Left forelimb (tissue), 1 donor: ENCODE results near the gene ACY1.
"Not testable (repeated sequence)": the region's sequence is repeated elsewhere in the genome, so short reads cannot be mapped to it uniquely, and the experiment has no call there.

Experiments used
- DNase-seq: peaks from one replicate; pipeline ENCODE4 v3.0.0-alpha.2; 2018; ENCODE audit warnings: low spot score

Gene ACY1

DNA sequence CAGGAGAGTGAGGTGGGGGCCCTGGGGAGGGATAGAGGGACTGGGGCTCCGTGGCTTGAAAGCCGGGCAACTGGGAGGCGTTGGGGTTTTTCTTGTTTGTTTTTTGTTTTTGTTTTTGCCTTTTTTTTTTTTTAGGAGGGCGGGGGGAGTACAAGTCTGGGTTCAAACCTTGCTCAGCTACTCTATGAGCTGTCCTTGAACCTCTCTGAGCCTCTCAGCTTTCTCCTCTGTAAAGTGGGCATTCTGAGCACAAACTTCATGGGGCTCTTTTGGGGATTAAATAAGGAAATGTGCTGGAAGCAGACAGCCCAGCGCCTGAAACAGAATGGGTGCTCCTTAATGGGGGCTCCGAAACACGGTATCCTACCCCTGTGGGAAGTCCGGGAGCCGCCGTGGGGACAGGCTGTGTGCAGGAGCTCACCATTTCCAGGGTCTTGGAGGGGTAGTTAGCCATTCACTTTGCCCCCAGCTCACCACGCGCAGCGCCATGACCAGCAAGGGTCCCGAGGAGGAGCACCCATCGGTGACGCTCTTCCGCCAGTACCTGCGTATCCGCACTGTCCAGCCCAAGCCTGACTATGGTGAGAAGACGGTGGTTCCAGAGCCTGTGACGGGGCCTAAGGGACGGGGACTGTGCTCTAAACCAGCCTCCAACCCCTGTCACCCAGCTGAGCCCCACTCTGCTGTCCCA lies 388 bp downstream of the ACY1 start:
- no peak for DNase-seq

DNA sequence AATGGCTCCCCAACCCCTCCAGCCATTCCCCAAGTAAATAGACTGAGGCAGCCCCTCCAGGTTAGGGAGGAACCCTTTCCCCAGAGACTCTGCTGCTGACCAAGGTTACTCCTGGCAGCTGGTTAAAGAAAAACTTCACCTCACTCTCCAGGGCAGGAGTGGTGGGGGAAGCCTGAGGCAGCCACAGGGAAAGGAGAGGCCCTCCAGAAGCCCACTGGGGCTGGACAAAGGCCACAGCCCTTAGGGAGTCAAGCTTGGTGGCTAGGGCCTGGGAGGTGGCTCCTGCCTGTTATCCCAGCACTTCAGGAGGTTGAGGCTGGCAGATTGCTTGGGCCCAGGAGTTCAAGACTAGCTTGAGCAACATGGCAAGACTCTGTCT lies 923 bp downstream of the ACY1 start:
- no peak for DNase-seq

DNA sequence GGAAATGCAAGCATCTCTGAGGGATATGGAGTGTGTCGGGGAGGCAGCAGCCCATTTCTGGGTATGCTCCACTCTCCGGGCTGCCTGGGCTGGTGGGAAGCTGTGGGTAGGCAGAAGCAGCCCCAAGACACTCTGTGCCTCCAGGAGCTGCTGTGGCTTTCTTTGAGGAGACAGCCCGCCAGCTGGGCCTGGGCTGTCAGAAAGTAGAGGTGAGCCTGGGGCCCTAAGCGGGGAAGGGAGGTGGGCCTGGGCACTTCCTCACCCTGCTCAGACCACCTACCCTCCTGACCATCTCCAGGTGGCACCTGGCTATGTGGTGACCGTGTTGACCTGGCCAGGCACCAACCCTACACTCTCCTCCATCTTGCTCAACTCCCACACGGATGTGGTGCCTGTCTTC lies 1.7 kb downstream of the ACY1 start:
- DNase-seq: no peak

DNA sequence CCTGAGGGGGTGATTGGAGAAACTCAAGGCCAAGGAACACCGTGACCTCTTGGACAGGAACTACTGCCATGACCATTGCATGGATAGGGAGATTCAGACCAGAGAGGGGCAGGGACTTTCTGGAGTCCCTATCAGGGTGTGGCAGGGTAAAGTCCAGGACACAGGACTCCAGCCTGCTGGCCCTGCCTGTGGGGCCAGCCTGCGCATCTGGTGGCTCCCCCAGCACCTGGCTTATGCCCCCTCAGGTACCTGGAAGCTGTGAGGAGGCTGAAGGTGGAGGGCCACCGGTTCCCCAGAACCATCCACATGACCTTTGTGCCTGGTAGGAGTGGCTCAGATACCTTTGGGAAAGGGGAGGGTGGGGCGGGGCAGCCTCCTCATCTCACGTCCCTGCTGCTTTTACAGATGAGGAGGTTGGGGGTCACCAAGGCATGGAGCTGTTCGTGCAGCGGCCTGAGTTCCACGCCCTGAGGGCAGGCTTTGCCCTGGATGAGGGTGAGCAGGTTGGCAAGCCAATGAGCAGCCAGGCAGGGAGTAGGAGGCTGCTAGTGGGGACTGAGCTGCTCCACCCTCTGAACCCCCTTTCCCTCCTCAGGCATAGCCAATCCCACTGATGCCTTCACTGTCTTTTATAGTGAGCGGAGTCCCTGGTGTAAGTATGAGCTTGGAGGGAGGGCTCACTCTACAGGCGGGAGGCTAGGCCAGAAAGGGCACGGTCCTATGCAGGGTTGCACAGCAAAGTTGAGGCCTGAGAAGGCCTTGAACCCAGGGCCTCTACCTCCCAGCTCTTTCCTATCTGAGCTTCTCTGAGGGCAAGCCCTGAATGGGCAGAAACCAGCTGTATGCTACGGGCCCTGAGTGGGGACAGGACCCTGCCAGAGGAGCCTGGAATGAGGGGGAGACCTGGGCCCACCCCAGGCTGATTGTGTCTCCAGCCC lies 2.9 kb downstream of the ACY1 start:
- DNase-seq: no peak

DNA sequence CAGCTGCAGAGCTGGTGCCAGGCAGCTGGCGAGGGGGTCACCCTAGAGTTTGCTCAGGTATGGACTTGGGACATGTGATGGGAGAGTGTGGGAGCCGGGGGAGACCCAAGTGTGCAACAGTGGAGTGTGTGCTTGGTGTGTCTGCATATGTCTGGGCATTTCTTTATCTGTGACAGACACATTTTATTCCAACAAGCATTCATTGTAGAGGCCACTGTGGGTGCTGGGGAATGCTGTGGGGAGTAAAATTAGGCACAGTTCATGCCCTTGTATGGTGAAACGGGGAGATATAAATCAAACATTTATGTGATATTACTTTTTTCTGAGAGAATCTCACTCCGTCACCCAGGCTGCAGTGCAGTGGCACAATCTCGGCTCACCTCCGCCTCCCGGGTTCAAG lies 4.2 kb downstream of the ACY1 start:
- no peak for DNase-seq

DNA sequence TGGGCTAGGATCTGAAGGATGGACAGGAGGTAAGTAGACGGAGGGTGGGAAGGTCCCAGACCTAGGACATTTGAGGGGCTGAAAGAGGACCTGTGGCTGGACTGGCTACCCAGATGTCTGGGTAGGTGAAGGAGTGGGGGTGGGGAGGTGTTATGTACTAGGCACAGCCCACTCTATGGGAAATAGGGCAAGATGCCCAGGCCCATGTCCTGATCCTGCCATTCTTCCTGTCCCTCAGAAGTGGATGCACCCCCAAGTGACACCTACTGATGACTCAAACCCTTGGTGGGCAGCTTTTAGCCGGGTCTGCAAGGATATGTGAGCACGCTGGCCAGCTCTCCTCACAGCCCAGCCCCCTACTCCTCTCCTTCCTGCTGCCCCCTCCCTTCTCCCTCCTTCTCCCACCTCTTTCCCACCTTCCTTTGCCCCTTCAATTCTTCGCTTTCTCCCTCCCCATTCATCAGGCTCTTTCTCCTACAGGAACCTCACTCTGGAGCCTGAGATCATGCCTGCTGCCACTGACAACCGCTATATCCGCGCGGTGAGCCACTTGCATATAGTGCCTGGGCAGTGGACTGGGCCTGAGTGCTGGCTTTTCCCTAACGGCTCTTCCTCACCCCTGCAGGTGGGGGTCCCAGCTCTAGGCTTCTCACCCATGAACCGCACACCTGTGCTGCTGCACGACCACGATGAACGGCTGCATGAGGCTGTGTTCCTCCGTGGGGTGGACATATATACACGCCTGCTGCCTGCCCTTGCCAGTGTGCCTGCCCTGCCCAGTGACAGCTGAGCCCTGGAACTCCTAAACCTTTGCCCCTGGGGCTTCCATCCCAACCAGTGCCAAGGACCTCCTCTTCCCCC lies 5.2 kb downstream of the ACY1 start:
- no peak for DNase-seq

DNA sequence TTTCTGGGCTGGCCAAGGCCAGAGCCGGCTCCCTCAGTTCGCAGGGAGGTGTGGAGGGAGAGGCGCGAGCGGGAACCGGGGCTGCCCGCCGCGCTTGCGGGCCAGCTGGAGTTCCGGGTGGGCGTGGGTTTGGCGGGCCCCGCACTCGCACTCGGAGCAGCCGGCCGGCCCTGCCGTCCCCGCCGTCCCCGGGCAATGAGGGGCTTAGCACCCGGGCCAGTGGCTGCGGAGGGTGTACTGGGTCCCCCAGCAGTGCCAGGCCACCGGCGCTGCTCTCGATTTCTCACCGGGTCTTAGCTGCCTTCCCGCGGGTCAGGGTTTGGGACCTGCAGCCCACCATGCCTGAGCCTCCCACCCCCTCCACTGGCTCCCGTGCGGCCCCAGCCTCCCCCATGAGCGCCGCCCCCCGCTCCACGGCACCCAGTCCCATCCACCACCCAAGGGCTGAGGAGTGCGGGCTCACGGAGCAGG lies 7.2 kb downstream of the ACY1 start:
- DNase-seq: not testable (repeated sequence)

DNA sequence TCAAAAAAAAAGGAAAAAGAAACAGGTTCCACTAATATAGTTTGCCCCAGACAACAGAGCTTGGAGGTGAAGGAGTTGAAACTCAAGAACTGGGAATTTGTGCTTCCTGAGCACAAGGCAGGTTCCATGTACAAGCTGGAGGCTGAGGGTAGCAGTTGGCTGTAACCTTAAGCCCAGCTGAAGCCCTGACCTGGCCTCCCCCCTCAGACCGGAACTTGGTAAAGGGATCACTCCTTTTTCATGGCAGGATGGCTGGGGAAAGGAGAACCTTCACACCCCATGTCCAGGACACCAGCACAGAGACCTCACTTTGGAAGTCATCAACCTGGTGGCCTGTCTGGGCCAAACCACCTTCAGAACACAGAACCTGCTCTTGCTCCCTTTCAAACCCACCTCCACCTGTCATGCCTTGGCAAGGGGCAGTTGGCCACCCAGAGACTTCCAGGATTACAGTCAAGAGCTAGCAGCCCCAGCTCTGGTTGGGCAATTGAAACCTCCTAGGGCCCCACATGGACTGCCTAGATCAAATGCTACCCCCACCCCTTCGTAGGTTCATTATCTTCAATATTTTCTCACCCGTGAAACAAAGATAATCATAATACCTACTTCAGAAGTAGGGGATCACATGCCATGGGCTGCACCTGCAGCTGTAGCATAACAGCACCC lies 8.8 kb downstream of the ACY1 start:
- DNase-seq: no peak

DNA sequence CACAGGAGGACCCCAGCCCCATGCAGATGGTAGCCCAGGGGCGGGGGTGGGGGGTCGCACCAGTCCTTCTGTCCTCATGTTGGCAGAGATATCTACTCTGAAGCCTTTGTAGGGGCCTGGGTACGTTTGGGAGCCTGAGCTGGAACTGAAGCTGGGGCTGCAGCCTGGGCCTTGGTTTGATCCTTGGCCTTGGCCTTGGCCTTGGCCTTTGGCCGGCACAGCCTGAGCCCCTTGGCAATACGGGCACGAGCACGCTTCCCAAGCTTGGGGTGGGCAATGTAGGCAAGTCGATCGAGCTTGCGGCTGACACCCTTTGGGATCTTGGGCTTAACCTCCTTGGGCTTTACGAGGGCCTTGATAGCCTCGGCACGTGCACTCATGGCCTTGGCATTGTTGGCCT lies 10.3 kb downstream of the ACY1 start:
- not testable (repeated sequence) for DNase-seq

DNA sequence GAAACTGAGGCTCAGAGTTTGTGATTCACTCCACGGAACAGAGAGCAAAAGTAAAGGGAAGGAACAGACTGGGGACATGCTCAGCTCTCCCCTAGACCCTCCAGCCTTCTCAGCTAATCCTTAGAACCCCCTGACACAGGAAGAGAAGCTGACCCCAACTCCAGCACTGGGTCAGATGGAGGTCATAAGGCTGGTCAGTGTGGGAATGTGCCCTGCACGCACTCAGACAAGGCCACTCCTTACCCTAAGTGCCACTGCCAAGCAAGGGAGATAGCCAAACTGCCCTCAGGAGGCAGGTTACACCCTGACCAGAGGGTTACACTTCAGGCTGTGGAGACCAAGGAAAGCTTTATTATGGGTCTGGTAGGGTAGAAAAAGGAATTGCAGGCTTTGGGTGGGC lies 11.2 kb downstream of the ACY1 start:
- DNase-seq: no peak

DNA sequence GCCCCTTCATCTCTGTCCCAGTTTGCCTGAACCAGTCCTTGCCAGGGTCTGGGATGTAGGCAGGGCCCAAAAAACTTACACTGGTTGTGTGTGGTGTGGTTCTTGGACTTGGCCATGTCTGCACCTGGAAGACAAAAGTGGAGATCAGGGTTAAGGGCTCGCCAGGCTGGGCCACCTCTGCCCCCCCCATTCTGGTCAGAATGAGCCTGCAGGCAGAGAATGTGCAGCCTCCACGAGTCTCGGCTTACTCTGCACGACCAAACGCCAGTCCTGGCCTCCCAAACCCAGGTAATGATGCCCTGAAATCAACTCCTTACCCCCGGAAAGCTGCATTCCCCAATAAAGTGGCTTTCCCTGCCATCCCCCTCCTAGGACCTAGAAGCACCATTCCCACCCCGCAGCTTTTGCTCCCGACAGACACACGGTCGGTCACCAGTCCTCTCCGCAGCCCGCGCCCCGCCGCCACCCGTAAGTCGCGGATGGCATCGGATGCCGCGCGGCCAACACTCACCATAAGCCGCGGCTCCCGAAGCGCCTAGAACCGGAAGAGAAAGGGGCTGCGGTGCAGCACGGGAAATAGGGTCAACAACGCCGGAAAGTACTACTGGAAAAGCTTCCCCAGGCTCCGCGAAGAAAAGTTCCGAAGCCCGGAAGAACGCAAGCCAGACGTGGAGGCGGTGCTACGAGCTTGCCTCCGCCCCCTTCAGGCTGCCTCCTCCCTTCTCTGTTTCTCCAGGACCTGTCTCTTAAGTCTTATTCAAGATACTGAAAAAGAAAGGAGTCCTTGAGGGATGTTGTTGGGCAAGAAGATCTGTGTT lies 12.2 kb downstream of the ACY1 start, which contains the start of gene RPL29:
RPL29 (minus strand) TSS at position 550 of the 818 bp plus-strand sequence; CDS start at position 116, 434 bp downstream.
- peak; percentile 95 for DNase-seq

DNA sequence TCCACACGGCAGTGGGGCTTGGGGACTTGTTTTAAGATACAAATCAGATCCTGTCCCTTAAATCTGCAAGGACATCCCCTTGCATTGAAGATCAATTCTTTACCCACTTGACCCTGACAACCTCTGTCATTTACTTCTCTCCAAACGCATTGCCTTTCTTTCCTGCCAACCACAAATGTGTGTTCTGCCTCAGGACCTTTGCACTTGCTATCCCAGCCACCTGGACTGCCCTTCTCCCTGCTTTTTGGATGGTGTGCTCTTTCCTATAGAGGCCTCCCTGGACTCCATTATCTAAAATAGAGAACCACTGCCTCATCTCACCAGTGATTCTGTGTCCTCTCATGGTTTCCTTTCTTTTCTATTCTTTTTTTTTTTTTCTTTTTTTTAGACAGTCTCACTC lies 13.8 kb downstream of the ACY1 start:
- no peak for DNase-seq

DNA sequence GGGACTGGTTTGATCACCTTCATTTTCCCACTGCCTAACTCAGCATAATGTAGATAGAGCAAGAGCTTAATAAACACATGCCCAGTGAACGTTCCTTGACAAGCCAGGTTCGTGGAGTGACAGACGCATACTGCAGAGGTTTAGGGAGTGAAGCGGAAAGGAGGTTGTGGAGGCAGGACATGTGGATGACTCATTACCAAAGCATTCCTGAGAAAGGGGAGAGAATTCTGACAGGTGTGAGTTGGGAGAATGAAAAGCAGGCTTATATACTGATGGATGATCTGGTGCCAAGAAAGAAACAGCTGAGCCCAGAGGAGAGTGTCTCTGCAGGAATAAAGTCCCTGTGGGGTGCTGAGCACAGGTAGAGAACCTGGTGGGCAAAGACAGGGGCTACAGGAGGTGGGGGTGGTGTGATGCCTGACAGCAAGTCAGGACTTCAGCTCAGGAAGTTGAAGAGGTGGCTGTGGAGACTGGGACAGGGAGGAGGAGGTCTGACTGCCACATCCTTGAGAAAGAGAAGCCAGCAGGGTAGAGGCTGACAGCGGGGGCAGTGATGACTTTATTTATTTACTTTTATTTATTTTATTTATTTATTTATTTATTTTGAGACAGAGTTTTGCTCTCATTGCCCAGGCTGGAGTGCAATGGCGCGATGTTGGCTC lies 14.7 kb downstream of the ACY1 start:
- no peak for DNase-seq

DNA sequence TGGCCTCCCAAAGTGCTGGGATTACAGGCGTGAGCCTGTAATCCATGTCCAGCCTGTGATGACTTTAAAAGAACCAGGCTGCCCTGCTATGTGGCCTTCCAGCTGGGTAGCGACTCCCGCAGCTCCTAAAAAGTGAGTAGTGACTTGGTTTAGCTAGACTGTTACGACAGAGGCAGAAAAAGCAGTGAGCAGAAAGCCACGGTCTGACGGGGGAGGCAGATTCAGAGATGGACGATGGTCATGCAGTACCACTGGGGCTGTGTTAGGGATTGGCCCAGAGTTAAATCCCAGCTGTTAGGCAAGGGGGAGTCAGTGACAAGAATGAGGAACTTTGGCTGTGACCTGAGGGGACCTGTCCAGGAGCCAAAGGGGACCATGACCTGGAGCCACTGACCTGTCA lies 15.4 kb downstream of the ACY1 start:
- no peak for DNase-seq

DNA sequence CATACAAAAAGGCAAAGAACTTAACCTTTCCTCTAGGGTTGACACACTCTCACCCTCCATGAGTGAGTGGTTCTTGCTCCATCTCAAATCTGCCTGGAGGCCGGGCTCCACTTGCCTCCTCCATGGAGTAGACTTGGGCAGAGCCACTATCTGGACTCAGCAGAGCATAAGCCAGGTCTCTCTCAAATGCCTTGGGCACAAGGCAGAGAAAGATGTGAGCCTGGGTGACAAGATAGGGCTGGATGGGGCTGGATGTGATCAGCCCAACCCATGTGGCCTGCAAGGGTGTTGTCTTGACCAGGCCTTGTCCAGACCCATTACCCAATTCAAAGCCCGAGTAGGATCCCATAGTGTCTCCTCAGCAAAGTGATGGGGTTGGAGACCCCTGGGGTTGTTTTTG lies 16.5 kb downstream of the ACY1 start:
- DNase-seq: no peak

DNA sequence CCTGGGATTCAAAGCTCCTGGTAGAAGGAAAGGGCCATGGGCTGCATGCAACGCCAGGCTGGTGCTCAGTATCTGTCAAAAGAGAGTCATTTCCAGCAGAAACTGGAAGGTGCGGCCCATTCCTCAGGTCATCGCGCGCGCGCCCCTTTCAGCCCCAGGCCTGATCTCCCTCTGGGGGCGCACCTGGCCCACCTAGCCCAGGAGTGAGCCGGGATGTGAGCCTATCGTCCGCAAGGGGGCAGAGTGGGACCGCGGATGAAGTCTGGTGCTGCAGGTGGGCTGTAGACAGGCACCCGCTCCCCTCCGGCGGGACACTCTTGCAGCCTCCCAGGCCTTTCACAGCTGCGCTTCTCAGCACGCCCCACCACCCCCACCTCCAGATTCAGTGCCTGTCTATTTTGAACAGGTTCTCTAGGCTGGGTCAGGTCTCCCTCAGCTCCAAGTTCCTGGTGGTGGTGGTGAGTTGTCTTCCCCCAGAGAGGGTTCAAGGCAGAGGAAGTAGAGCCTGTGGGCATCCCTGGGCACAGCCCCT lies 18.2 kb downstream of the ACY1 start:
- peak; percentile 86 for DNase-seq

DNA sequence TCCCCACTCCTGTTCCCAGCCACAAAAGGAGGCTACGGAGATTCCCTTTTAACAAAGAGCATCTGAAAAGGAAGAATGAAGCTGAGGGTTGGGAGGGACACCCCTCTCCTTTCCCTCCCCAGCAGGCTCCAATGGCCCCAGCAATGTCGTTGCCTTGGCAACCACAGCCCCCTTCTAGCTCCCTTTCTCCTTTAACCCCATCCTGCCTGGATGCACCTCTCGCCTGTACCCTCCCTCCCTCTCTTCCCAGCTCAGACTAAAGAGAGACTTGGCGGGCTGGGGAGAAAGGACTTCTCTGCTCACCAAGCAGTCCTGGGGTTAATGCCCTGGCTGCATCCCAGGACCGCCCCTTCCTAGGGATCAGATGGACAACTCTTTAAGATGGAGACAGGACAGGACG lies 19.4 kb downstream of the ACY1 start:
- no peak for DNase-seq

DNA sequence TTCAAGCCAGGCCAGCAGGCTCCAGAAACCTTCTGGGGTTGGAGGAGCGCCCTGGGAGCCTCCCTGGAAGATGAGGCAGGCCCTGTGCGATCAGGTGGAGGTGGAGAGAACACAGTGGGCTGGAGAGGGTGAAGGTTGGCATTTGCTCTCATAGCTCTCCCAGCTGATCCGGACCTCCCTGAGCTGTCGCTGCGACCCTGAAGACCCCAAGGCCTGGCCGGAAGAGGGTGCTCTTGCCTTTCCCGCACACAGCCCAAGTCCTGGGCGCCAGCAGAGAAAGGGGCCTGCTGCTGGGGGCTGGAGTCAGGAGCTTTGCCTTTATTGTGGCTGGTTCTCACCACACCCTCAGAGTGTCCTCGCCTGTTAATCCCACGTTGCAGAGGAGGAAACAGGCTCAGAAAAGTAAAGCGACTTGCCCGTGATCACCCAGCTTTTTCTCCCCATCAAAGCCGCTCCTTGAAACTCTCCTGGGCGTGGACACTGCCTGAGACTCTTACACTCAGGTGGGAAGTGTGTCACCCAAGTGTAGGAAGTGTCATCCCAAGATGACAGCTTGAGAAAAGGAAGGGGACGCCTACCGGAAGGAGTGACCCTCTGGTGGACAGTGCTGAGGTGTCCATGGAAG lies 20.9 kb downstream of the ACY1 start:
- DNase-seq: peak; percentile 78

DNA sequence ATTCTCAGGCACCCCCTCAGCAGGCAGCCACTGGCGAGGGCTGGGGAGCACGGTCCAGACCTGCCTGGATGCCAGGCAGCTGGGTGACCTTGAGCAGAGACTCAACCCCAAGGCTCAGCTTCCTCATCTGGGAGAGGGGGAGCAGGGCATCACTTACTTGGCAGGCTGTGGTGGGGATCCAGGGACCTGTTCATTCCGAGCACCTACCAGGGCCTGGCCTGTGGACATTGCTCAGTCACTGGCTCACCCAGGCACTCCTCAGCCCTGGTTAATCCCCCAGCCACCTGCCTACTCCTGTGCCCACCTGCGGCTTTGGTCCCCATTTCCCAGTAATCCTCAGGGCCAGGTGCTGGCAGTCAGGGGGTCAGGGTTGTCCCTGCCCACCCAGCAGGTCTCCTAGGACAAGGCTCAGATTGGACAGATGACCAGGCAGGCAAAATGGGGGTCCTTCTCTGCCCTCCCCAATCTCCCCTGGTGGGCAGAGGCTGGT lies 21.6 kb downstream of the ACY1 start:
- no peak for DNase-seq
